ENCODE measurements around the gene PMEPA1.

Gene PMEPA1

DNA sequence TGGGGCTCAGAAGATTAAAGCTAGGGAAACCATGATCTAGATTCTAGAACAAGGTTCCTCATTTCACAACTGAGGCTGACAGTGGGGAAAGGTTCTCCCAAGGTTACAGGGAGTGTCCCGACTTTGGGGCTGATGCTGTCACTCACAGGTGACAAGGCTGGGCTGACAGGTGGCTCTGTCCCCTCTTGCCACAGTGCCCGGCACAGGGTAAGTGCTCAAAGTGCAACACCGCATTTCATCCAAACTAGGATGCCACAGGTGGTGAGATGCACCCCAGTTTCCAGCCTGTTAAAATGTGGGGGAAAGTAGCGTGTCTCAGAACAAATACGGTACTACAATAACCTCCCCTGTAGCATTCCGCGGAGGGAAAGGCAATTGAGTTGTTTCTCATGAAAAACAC is 97.4 kb downstream of the PMEPA1 start:
- FAIRE-seq (no peak), DNase-seq (ENCODE audit: low spot score) (no peak)

DNA sequence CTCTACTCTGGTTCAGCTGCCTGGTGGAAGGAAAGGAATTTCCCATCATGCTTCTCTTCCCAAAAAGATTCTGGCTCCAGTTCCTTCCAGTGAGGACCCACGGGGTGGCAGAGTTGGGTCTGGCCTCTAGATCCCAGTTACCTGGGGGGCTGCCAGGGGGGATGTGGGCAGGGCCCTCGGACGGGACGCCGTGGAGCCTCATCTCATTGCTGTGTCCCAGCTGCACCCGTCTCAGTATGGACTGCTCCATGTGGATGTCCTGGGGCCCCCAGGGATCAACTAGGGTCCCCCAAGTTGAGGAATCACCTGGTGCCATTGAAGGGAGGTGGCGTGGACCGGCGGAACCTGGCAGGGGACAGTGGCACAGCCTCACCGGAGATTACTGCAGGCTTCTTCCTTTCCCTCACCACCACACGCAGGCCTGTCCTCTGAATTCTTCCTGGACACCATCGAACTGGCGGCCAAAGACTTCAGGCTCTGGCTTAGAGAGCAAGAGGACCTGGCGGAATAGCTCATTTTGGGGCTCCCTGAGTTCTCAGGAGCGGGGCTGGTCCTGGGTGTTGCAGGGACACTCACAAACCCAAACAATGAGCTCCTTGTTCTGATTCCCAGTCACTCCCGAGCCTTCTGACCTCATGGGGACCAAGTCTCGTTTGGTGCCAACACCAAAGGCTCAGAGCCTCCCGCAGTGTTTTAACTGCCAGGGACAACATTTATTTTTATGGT is 98.1 kb downstream of the PMEPA1 start:
- DNase-seq (ENCODE audit: low spot score), result no peak
- no peak for FAIRE-seq

DNA sequence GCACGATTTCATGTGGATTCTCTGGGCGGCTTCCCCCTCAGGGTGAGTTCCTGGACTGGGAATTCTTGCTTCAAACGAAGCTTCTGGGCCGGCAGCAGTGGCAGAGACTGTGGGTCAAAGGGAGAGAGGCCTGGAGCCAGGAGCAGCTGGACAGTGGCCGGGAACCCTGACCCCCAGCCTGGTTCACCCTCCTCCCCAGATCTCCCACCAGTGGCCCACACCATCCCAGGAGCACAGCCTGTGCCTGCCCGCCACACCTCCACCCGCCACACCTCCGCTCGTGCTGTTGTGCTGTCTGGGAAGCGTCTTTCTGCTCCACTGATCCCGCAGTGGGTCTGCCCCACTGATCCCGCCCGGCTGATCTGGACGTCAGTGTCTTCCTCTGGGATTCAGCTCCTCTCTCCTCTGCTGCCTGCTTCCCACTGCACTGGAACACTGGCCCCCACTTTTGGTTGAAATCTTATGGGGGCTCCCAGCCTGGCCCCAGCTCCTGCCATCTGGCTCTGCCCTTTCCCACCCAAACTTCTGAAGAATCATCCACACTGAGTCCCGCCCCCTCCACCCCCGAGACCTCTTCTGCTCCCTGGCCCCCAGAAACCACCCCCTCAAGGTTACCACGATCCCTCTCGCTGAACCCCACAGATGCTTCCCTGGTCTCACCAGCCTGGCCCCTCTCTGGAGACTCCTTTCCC is 99.4 kb downstream of the PMEPA1 start:
- DNase-seq (ENCODE audit: low spot score) (no peak), FAIRE-seq (peak; percentile 53)

DNA sequence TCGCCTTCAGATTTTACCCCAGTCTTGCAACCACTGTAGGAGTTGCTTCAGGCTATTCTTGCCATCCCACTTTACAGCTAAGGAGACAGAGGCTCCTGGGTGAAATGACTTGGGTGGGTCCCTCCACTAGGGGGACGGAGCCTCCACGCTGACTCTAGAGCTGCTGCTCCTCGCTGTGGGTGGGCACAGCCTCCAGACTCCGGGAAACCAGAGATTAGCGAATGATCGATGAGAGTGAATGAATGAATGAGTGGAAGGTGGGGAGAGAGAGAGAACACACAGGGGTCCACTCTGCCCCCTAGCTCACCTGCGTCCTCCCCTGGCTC is 100.0 kb downstream of the PMEPA1 start:
- no peak for FAIRE-seq

DNA sequence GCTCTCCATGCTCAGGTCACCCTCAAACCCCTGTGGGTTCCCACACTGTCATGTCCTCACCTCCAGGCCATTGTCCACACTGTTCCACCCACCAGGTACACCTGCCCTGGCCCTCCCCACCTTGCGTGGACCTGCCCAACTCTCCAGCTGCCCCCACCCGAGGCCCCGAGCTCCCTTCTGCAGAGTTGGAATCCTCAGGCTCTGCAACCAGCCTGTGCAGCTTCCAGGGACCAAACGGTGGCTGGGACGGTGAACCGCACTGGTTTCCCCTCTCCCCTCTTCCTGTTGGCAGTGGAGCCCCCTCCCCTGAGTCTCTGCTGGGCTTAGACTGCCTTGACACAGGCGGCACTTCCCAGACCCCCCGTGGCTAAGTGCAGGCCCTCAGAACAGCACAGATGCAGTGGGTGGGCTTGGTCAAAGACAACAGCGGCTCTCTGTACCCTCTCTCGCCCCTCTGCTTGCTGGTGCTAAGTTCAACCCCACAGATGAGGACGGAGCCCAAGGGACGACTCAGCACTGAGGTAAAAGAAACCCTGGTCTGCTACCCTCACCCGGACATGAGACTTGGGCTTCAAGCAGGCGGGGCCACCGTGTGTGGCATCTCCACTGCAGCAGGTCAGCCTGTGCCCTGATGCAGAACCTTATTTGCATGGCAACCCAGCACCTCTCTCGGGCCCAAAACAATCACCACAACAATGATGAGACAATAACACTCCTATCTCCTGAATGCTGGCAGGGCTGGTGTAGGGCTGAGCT is 100.6 kb downstream of the PMEPA1 start:
- DNase-seq (ENCODE audit: low spot score) (no peak), FAIRE-seq (no peak)

More for the DNA sequence above, 100.0 kb downstream of the PMEPA1 start:
- DNase-seq (ENCODE audit: low spot score), result no peak

DNA sequence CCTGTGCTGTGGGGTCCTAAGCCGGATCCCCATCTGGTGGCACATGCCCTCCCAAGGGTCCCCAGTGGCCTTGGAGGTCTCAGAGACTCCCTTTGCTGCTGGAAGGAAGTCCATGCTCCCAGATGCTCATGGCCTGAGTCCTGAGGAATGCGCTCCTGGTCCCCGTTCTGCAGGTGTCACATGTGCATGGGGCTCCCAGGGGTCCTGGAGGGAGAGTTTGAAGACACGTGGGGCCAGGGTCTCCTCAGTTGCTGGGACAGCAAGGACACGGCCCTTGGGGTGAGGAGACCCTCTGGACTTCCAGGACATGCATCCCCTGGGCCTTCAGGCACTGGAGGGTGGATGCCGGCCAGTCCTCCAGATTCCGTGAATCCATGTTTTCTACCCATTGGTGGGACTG is 101.3 kb downstream of the PMEPA1 start:
- FAIRE-seq (no peak), DNase-seq (ENCODE audit: low spot score) (no peak)

DNA sequence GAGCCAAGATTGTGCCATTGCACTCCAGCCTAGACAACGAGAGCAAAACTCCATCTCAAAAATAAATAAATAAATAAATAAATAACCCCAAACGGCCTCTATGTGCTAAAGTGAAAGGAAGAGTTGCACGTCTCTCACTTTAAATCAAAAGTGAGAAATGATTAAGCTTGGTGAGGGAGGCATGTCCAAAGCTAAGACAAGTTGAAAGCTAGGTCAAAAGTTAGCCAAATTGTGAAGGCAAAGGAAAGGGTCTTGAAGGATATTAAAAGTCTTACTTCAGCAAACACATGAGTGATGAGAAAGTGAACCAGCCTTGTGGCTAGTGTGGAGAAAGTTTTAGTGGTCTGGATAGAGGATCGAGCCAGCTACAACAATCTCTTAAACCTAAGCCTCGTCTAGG is 103.9 kb downstream of the PMEPA1 start:
- no peak for FAIRE-seq
- DNase-seq (ENCODE audit: low spot score), result no peak

DNA sequence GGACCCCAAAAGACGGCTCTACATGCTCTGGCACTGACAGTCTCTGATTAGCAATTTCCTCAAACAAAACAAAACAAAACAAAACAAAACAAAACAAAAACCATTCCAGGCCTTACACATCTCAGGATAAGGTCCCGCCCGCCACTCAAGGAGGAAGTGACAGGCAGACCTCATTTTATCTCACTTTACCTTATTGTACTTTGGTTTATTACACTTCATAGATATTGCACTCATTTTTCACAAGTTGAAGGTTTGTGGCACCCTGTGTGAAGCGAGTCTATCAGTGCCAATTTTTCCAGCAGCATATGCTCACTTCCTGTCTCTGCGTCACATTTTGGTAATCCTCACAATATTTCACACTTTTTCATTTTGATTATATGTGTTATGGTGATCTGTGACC is 104.8 kb downstream of the PMEPA1 start:
- FAIRE-seq, result no peak
- no peak for DNase-seq (ENCODE audit: low spot score)

DNA sequence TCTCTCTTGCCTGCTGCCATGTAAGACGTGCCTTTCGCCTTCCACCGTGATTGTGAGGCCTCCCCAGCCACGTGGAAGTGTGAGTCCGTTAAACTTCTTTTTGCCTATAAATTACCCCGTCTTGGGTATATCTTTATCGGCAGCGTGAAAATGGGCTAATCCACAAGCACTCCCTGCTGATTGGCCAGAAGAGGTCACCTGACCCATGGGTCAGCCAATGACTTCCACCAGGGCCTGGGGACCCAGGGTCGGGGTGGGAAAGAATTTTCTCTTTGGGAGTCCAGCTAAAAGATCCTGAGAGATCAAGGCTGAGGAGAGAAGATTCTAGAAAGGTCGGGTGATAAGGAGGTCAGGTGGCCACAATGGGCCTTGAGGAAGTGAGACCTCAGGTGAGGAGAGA is 106.7 kb downstream of the PMEPA1 start:
- DNase-seq (ENCODE audit: low spot score), result no peak
- no peak for FAIRE-seq

DNA sequence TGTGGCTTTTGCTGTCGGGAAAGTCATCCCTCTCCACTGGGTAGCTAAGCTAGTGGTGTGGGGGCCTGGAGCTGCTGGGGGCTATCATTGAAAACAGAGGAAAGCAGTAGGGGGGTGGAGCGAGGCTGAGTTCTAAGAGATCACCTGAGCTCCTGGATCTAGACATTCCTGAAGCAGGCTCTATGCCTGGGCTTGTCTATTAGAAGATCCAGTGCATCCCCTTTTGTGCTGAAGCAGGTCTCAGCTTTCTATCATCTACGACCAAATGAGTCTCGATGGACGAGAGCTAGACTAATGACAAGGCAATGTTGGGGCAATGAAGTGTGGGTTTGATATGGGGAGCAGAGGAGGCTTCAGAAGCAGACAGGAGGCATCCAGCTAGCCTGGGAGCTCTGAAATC is 108.1 kb downstream of the PMEPA1 start:
- FAIRE-seq (no peak), DNase-seq (ENCODE audit: low spot score) (no peak)

DNA sequence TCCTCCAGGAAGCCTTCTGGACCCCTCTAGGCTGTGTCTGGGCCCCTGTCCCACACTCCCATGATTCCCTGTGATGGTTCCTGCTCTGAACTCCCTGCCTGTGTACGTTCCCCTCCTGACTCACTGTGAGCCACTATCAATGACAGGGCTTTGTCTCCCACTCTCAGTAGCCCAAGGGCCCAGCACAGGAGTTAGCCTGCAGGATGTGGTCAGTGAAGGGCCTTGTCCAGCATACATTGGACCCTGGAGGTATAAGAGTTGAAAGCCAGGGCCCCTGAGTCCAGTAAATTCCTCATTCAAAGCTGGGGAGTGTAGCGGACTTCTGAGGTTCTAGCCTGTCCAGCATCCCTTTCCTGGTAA is 108.6 kb downstream of the PMEPA1 start:
- DNase-seq (ENCODE audit: low spot score) (no peak), FAIRE-seq (no peak)

DNA sequence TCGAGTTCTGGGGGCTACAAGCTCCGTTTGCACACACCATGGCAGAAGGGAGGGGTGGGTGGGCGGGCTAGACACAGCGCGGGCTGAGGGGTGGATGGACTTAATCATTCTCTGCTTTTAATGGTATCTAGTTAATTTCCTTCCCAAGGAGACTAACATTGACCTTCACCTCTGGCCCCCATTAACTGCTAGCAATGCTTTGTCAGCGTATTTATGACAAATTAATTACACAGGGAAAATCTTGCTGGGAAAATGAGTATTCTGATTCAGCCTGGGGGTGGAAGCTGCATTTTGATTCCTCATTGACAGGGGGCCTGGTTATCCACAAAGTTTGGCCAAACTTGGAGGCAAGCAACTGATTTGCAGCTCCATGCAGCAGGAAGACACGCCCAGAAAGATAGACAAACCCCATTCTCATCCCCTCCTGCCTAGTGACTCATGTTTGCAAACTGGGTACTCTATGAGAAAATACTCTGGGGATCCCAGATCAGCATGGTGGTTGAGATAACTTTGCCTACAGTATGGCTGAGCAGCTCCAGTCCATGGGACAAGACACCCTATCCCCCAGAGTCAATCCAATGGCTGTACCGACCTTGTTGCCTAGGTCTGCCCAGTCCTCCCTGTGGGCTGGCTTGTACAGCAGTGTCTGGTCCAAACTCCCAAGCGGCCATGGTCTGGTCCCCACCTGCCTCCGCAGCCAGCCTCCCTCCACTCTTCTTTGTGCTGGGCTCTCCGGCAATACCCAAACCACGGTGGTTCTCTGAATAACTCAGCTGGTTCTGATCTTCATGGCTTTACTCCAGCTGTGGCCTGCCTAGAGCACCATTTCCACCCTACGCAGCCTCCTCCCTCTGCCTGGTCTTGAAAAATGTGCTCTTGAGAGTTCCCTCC is 109.2 kb downstream of the PMEPA1 start:
- DNase-seq (ENCODE audit: low spot score), result no peak
- peak; percentile 93 for FAIRE-seq

DNA sequence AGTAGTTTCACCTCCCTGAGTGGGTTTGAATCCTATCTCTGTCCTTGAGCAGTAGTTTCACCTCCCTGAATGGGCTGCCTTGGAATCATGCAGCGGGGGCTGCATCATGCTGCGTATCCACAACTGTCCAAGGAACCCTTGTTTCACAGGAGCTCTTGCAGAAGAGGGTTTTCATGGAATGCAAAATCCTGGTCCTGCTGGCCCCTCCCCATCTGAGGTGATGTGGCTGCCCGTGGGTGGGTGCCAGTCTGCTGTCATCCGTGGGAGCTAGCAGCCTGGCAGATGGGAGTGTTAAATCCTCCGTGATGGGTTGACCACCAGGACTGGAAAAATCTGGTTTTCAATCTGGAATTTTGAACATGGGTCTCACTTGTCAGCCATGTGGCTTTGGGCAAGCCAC is 111.3 kb downstream of the PMEPA1 start:
- DNase-seq (ENCODE audit: low spot score), result no peak
- peak; percentile 67 for FAIRE-seq

All from urothelium cell line (cell line).